Activated CD8-positive, alpha-beta memory T cell treated with anti-CD3 and anti-CD28 coated beads, Interleukin-2, amount 50 U/mL, for 48 hours (primary cell): ENCODE measurements around the gene CSNK1D.

Experiments
- DNase-seq: peaks from one replicate; pipeline ENCODE4 v3.0.0-alpha.2; 2020

The CSNK1D gene

GRCh38 chr17:82309656-82310570 is 36.4 kb upstream of the CSNK1D start:
- DNase-seq: no peak

GRCh38 chr17:82305727-82306300 is 32.3 kb upstream of the CSNK1D start:
- no peak for DNase-seq

GRCh38 chr17:82304826-82305726 is 31.6 kb upstream of the CSNK1D start:
- DNase-seq: no peak

- no peak for DNase-seq
Observed at GRCh38 chr17:82303944-82304808, 30.7 kb upstream of the CSNK1D start.

GRCh38 chr17:82302991-82303943 is 29.8 kb upstream of the CSNK1D start:
- no peak for DNase-seq

GRCh38 chr17:82302568-82302963 is 29.1 kb upstream of the CSNK1D start:
- no peak for DNase-seq

GRCh38 chr17:82301916-82302567 is 28.5 kb upstream of the CSNK1D start:
- peak; percentile 88 for DNase-seq

- DNase-seq: no peak
Observed at GRCh38 chr17:82301300-82301915, 27.9 kb upstream of the CSNK1D start.

- peak; percentile 88 for DNase-seq
Observed at GRCh38 chr17:82300707-82301270, 27.3 kb upstream of the CSNK1D start.

GRCh38 chr17:82300228-82300627 is 26.7 kb upstream of the CSNK1D start:
- DNase-seq: no peak

GRCh38 chr17:82299452-82299851 is 26.0 kb upstream of the CSNK1D start:
- DNase-seq: peak; percentile 75

- peak; percentile 77 for DNase-seq
Observed at GRCh38 chr17:82298538-82299421, 25.3 kb upstream of the CSNK1D start.

- peak; percentile 93 for DNase-seq
Observed at GRCh38 chr17:82297714-82298537, 24.4 kb upstream of the CSNK1D start.

GRCh38 chr17:82297280-82297713 is 23.8 kb upstream of the CSNK1D start:
- DNase-seq: peak; percentile 93

GRCh38 chr17:82296511-82297279 is 23.2 kb upstream of the CSNK1D start:
- no peak for DNase-seq

GRCh38 chr17:82295472-82295814 is 21.9 kb upstream of the CSNK1D start:
- no peak for DNase-seq
